ENCODE results near the gene ADGRG6. TPM values are rescaled to one million over a fixed set of nuclear protein-coding genes. Genes with fewer than 3 reads are reported as not detected.
"Not testable (repeated sequence)": the region's sequence is repeated elsewhere in the genome, so short reads cannot be mapped to it uniquely, and the experiment has no call there.

The ADGRG6 gene
- total and polyA plus RNA-seq, 2 donors from 2014 or later: 2.6 to 32.8 TPM

DNA sequence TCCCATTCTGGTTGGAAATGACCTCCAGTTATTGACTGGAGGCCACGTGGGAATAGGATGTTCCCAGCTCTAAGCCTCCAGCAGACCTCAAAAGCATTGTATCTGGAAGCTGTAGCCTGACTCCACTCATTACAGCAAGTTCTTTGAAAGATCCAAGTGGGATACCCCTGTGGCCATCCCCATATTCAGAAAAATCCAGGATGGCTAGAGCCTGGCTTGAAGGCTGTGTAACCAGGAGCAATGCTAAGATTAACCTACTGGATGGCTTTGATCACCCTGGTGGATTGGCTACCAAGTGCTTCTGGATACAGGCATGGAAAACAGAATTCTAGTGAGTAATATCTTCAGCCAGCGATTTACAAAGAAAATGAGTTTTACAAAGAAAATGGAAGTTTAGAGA, 151.2 kb downstream of the ADGRG6 start:
- H3K4me3 ChIP-seq (ENCODE audit: low read length in 3 of 3): no peak overlapping the region
- intact Hi-C loops (cut with DNase I): no loop called here
- no peak overlapping the region for H3K27ac ChIP-seq (ENCODE audit: low read depth in 2 of 2, low read length in 2 of 2)
- H3K9me3 ChIP-seq (ENCODE audit: control insufficient read depth in 2 of 3, insufficient read depth in 1 of 3, low read length in 3 of 3): no peaks in the 10 kb centered on the region
- no peak overlapping the region for H3K9ac ChIP-seq (ENCODE audit: low read length in 3 of 3)
- no peaks in the 10 kb centered on the region for H3K27me3 ChIP-seq (ENCODE audit: control insufficient read depth, insufficient read depth, low read length)
- no peaks in the 10 kb centered on the region for H3K36me3 ChIP-seq (ENCODE audit: control insufficient read depth in 2 of 3, insufficient read depth in 3 of 3, low read length in 3 of 3)
- FAIRE-seq: no peak
- TF ChIP-seq CTCF (IDR thresholded peaks at IDR 0.05; ENCODE audit: borderline replicate concordance, extremely low read depth, insufficient read depth): no peak
- no peaks in the 10 kb centered on the region for H3K4me1 ChIP-seq (ENCODE audit: control insufficient read depth in 2 of 3, insufficient read depth in 2 of 3, low read depth in 1 of 3, low read length in 3 of 3)
- no peak for DNase-seq

DNA sequence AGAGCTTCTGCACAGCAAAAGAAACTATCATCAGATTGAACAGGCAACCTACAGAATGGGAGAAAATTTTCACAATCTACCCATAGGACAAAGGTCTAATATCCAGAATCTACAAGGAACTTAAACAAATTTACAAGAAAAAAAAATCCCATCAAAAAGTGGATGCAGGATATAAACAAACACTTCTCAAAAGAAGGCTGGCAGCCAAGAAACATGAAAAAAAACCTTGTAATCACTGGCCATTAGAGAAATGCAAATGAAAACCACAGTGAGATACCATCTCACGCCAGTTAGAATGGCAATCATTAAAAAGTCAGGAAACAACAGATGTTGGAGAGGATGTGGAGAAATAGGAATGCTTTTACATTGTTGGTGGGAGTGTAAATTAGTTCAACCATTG, 152.4 kb downstream of the ADGRG6 start:
- H3K27me3 ChIP-seq (ENCODE audit: control insufficient read depth, insufficient read depth, low read length); H3K9ac ChIP-seq (ENCODE audit: low read length in 3 of 3); FAIRE-seq; H3K4me1 ChIP-seq (ENCODE audit: control insufficient read depth in 2 of 3, insufficient read depth in 2 of 3, low read depth in 1 of 3, low read length in 3 of 3); DNase-seq; H3K27ac ChIP-seq (ENCODE audit: low read depth in 2 of 2, low read length in 2 of 2); H3K9me3 ChIP-seq (ENCODE audit: control insufficient read depth in 2 of 3, insufficient read depth in 1 of 3, low read length in 3 of 3); H3K36me3 ChIP-seq (ENCODE audit: control insufficient read depth in 2 of 3, insufficient read depth in 3 of 3, low read length in 3 of 3); intact Hi-C loops (cut with DNase I); H3K4me3 ChIP-seq (ENCODE audit: low read length in 3 of 3): not testable (repeated sequence)

DNA sequence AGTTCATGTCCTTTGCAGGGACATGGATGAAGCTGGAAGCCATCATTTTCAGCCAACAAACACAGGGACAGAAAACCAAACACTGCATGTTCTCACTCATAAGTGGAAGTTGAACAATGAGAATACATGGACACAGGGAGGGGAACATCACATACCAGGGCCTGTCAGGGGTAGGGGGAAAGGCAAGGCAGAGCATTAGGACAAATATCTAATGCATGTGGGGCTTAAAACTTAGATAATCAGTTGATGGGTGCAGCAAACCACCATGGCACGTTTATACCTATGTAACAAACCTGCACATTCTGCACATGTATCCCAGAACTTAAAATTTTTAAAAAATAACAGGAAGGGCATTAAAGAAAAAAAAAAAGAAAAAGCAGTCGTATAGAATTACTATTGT, 153.0 kb downstream of the ADGRG6 start:
- H3K4me3 ChIP-seq (ENCODE audit: low read length in 3 of 3); H3K27me3 ChIP-seq (ENCODE audit: control insufficient read depth, insufficient read depth, low read length); H3K36me3 ChIP-seq (ENCODE audit: control insufficient read depth in 2 of 3, insufficient read depth in 3 of 3, low read length in 3 of 3); H3K9ac ChIP-seq (ENCODE audit: low read length in 3 of 3); intact Hi-C loops (cut with DNase I); H3K27ac ChIP-seq (ENCODE audit: low read depth in 2 of 2, low read length in 2 of 2); H3K9me3 ChIP-seq (ENCODE audit: control insufficient read depth in 2 of 3, insufficient read depth in 1 of 3, low read length in 3 of 3); H3K4me1 ChIP-seq (ENCODE audit: control insufficient read depth in 2 of 3, insufficient read depth in 2 of 3, low read depth in 1 of 3, low read length in 3 of 3); FAIRE-seq; DNase-seq: not testable (repeated sequence)

DNA sequence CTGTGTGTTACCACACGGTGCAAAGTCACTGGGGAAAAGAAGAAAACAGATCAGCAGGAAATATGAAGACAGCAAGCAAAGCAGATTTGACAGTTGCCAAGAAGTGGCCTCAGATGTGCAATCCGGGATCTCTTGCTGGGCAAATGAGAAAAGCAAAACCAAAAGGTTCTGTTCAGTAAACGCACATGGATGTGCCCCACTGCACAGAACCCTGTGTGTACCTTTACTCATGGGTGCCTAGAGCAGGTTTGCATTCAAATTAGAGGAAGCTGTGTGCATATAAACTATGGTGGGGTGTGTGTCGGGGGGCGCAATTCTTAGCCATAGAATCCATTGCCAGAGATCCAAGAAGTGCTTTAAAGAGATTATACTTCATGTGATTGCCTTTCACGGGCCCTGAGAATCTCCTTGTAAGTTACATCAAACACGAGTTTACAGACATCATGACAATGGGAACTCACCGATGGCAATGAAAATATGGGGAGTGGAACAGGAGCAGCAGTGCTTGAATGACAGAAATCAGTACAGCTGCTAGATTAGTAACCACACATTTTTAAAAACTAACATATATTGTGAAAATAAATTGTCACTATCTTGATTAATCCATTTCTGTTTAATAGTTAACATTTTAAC, 154.3 kb downstream of the ADGRG6 start:
- no peak overlapping the region for H3K4me3 ChIP-seq (ENCODE audit: low read length in 3 of 3)
- intact Hi-C loops (cut with DNase I): no loop called here
- no peak for TF ChIP-seq CTCF (IDR thresholded peaks at IDR 0.05; ENCODE audit: borderline replicate concordance, extremely low read depth, insufficient read depth)
- no peak for FAIRE-seq
- no peaks in the 10 kb centered on the region for H3K36me3 ChIP-seq (ENCODE audit: control insufficient read depth in 2 of 3, insufficient read depth in 3 of 3, low read length in 3 of 3)
- H3K9me3 ChIP-seq (ENCODE audit: control insufficient read depth in 2 of 3, insufficient read depth in 1 of 3, low read length in 3 of 3): no peaks in the 10 kb centered on the region
- DNase-seq: no peak
- no peaks in the 10 kb centered on the region for H3K4me1 ChIP-seq (ENCODE audit: control insufficient read depth in 2 of 3, insufficient read depth in 2 of 3, low read depth in 1 of 3, low read length in 3 of 3)
- no peak overlapping the region for H3K27ac ChIP-seq (ENCODE audit: low read depth in 2 of 2, low read length in 2 of 2)
- no peaks in the 10 kb centered on the region for H3K27me3 ChIP-seq (ENCODE audit: control insufficient read depth, insufficient read depth, low read length)
- H3K9ac ChIP-seq (ENCODE audit: low read length in 3 of 3): no peak overlapping the region

All from kidney (tissue), 14 donors.